KMS-11 (cell line): Measurements from ENCODE around the gene ETHE1.

ENCODE experiments used
- H2AFZ ChIP-seq: fragments of 200-600 bp; sonication (generic); 2 replicates; pipeline ENCODE4 v1.6.1; 2016; ENCODE audit warnings: antibody characterized with exemption, mixed run types, low read depth
- H3K27ac ChIP-seq: fragments of 200-600 bp; sonication (generic); 2 replicates; pipeline ENCODE4 v1.6.1; 2016; ENCODE audit warnings: mild to moderate bottlenecking, mixed run types
- H3K27me3 ChIP-seq: fragments of 200-600 bp; sonication (generic); 2 replicates; pipeline ENCODE4 v1.6.1; 2017; ENCODE audit warnings: mild to moderate bottlenecking, low read depth, mixed run types, moderate library complexity; ENCODE audit not compliant: insufficient read depth
- H3K36me3 ChIP-seq: fragments of 200-600 bp; sonication (generic); 2 replicates; pipeline ENCODE4 v1.6.1; 2017; ENCODE audit warnings: mild to moderate bottlenecking, mixed run types; ENCODE audit not compliant: insufficient read depth
- H3K4me1 ChIP-seq: fragments of 200-600 bp; sonication (generic); 2 replicates; pipeline ENCODE4 v1.6.1; 2016; ENCODE audit warnings: mild to moderate bottlenecking, low read depth, mixed run types; ENCODE audit not compliant: poor library complexity, severe bottlenecking
- H3K4me2 ChIP-seq: fragments of 200-600 bp; sonication (generic); 2 replicates; pipeline ENCODE4 v1.7.0; 2016; ENCODE audit warnings: mild to moderate bottlenecking, mixed run types
- H3K4me3 ChIP-seq: fragments of 200-600 bp; sonication (generic); IDR thresholded peaks from 2 replicates; pipeline ENCODE4 v1.6.1; 2017; ENCODE audit warnings: low read depth, low read length, mixed read lengths; ENCODE audit not compliant: insufficient read depth
- H3K79me2 ChIP-seq: fragments of 200-600 bp; sonication (generic); 2 replicates; pipeline ENCODE4 v1.6.1; 2016; ENCODE audit warnings: low read depth, mixed run types; ENCODE audit not compliant: insufficient read depth
- H3K9ac ChIP-seq: fragments of 200-600 bp; sonication (generic); 2 replicates; pipeline ENCODE4 v1.6.1; 2016; ENCODE audit warnings: mild to moderate bottlenecking, mixed run types
- H4K20me1 ChIP-seq: fragments of 200-600 bp; sonication (generic); 2 replicates; pipeline ENCODE4 v1.6.1; 2016; ENCODE audit warnings: mild to moderate bottlenecking, mixed run types; ENCODE audit not compliant: insufficient read depth
- CTCF ChIP-seq: fragments of 200-600 bp; sonication (generic); conservative IDR thresholded peaks from 2 replicates; pipeline ENCODE4 v1.6.1; 2017; ENCODE audit warnings: low read depth, mild to moderate bottlenecking, antibody characterized with exemption, low read length, moderate library complexity, mixed read lengths

The ETHE1 gene

GRCh38 chr19:43574424-43575155 lies 47.6 kb upstream of the ETHE1 start:
- peak overlapping the region; percentile 74 for H3K4me2 ChIP-seq
- H3K79me2 ChIP-seq, result peaks cover 7% of the 10 kb centered on the region; the same call in 1 of the 2 replicates
- H3K4me1 ChIP-seq, result peaks cover 22% of the 10 kb centered on the region
- peak overlapping the region; percentile 88 for H3K9ac ChIP-seq
- no peaks in the 10 kb centered on the region for H3K36me3 ChIP-seq
- TF ChIP-seq CTCF, result no peak
- H2AFZ ChIP-seq, result peak overlapping the region; percentile 94
- H3K27ac ChIP-seq, result peak overlapping the region; percentile 70
- H3K27me3 ChIP-seq, result no peaks in the 10 kb centered on the region; the same call in 1 of the 2 replicates
- H3K4me3 ChIP-seq, result peak overlapping the region; percentile 82
- H4K20me1 ChIP-seq, result no peaks in the 10 kb centered on the region

DNA sequence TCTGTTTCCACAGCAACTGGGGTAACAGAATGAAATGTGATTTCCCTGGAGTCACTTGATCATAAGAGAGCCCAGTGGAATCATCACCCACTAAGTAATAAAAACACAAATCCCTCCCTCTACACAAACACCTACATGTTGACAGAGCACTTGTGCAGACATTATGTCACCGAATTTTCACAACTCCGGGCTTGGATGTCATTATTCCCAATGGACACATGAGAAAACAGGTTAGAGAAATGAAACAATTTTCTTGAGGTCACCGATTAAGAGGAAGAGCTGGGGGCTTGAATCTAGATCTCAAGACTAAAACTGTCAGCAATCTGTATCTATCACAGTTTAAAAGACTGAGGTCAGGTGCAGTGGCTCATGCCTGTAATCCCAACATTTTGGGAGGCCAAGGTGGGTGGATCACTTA lies 45.2 kb upstream of the ETHE1 start:
- no peak for TF ChIP-seq CTCF
- Histone ChIP-seq H3K4me3 (no peak overlapping the region), H2AFZ (no peak overlapping the region), H3K27ac (no peak overlapping the region), H3K4me2 (no peak overlapping the region), H4K20me1 (no peaks in the 10 kb centered on the region), H3K9ac (no peak overlapping the region), H3K36me3 (no peaks in the 10 kb centered on the region), H3K79me2 (peaks cover 8% of the 10 kb centered on the region; the same call in 1 of the 2 replicates), H3K4me1 (peaks cover 23% of the 10 kb centered on the region), H3K27me3 (no peaks in the 10 kb centered on the region; the same call in 1 of the 2 replicates)

- peak overlapping the region; percentile 26; the same call in 1 of the 2 replicates for H3K27ac ChIP-seq
- no peak overlapping the region; the same call in 1 of the 2 replicates for H3K4me2 ChIP-seq
- H3K36me3 ChIP-seq, result no peaks in the 10 kb centered on the region
- H3K27me3 ChIP-seq, result no peaks in the 10 kb centered on the region
- no peak for TF ChIP-seq CTCF
- H3K4me1 ChIP-seq, result peaks cover 18% of the 10 kb centered on the region
- no peak overlapping the region for H3K9ac ChIP-seq
- no peak overlapping the region for H3K4me3 ChIP-seq
- no peaks in the 10 kb centered on the region for H4K20me1 ChIP-seq
- peaks cover 8% of the 10 kb centered on the region; the same call in 1 of the 2 replicates for H3K79me2 ChIP-seq
- no peak overlapping the region for H2AFZ ChIP-seq
Measured at GRCh38 chr19:43570174-43570791, 43.3 kb upstream of the ETHE1 start.

- H3K27ac ChIP-seq, result peak overlapping the region; percentile 26; the same call in 1 of the 2 replicates
- no peak for TF ChIP-seq CTCF
- H3K4me1 ChIP-seq, result peaks cover 17% of the 10 kb centered on the region
- no peak overlapping the region for H2AFZ ChIP-seq
- H3K27me3 ChIP-seq, result no peaks in the 10 kb centered on the region
- H4K20me1 ChIP-seq, result no peaks in the 10 kb centered on the region
- no peak overlapping the region; the same call in 1 of the 2 replicates for H3K4me2 ChIP-seq
- H3K4me3 ChIP-seq, result no peak overlapping the region
- H3K36me3 ChIP-seq, result no peaks in the 10 kb centered on the region
- H3K9ac ChIP-seq, result no peak overlapping the region
- peaks cover 5% of the 10 kb centered on the region; the same call in 1 of the 2 replicates for H3K79me2 ChIP-seq
Measured at GRCh38 chr19:43569657-43570056, 42.7 kb upstream of the ETHE1 start.
